KMS-11 (cell line): ENCODE results near the gene UBR4.
A peak's percentile ranks its signal among the peaks of the same experiment; 100 is the strongest.
"Not testable (repeated sequence)": the region's sequence is repeated elsewhere in the genome, so short reads cannot be mapped to it uniquely, and the experiment has no call there.

ENCODE experiments used
- H2AFZ ChIP-seq: fragments of 200-600 bp; sonication (generic); 2 replicates; pipeline ENCODE4 v1.6.1; 2016; ENCODE audit warnings: antibody characterized with exemption, mixed run types, low read depth
- H3K27ac ChIP-seq: fragments of 200-600 bp; sonication (generic); 2 replicates; pipeline ENCODE4 v1.6.1; 2016; ENCODE audit warnings: mild to moderate bottlenecking, mixed run types
- H3K27me3 ChIP-seq: fragments of 200-600 bp; sonication (generic); 2 replicates; pipeline ENCODE4 v1.6.1; 2017; ENCODE audit warnings: mild to moderate bottlenecking, low read depth, mixed run types, moderate library complexity; ENCODE audit not compliant: insufficient read depth
- H3K36me3 ChIP-seq: fragments of 200-600 bp; sonication (generic); 2 replicates; pipeline ENCODE4 v1.6.1; 2017; ENCODE audit warnings: mild to moderate bottlenecking, mixed run types; ENCODE audit not compliant: insufficient read depth
- H3K4me1 ChIP-seq: fragments of 200-600 bp; sonication (generic); 2 replicates; pipeline ENCODE4 v1.6.1; 2016; ENCODE audit warnings: mild to moderate bottlenecking, low read depth, mixed run types; ENCODE audit not compliant: poor library complexity, severe bottlenecking
- H3K4me2 ChIP-seq: fragments of 200-600 bp; sonication (generic); 2 replicates; pipeline ENCODE4 v1.7.0; 2016; ENCODE audit warnings: mild to moderate bottlenecking, mixed run types
- H3K4me3 ChIP-seq: fragments of 200-600 bp; sonication (generic); IDR thresholded peaks from 2 replicates; pipeline ENCODE4 v1.6.1; 2017; ENCODE audit warnings: low read depth, low read length, mixed read lengths; ENCODE audit not compliant: insufficient read depth
- H3K79me2 ChIP-seq: fragments of 200-600 bp; sonication (generic); 2 replicates; pipeline ENCODE4 v1.6.1; 2016; ENCODE audit warnings: low read depth, mixed run types; ENCODE audit not compliant: insufficient read depth
- H3K9ac ChIP-seq: fragments of 200-600 bp; sonication (generic); 2 replicates; pipeline ENCODE4 v1.6.1; 2016; ENCODE audit warnings: mild to moderate bottlenecking, mixed run types
- H4K20me1 ChIP-seq: fragments of 200-600 bp; sonication (generic); 2 replicates; pipeline ENCODE4 v1.6.1; 2016; ENCODE audit warnings: mild to moderate bottlenecking, mixed run types; ENCODE audit not compliant: insufficient read depth
- TF ChIP-seq, protein P1 (sequence below): fragments of 200-600 bp; sonication (generic); conservative IDR thresholded peaks from 2 replicates; pipeline ENCODE4 v1.6.1; 2017; ENCODE audit warnings: low read depth, mild to moderate bottlenecking, antibody characterized with exemption, low read length, moderate library complexity, mixed read lengths

UBR4 gene

GRCh38 chr1:19209990-19210771 lies at the start of gene UBR4:
TSS of gene UBR4 (minus strand) at chr1:19210266. CDS start at chr1:19210248, 18 bp downstream.
- peaks cover 56% of the 10 kb centered on the region for H3K4me1 ChIP-seq

GRCh38 chr1:19258353-19258752 lies 48.3 kb upstream of the UBR4 start:
- Histone ChIP-seq H3K4me2 (no peak overlapping the region), H3K27ac (no peak overlapping the region), H3K4me1 (peaks cover 3% of the 10 kb centered on the region), H3K79me2 (peaks cover 27% of the 10 kb centered on the region), H3K27me3 (no peaks in the 10 kb centered on the region), H3K36me3 (no peaks in the 10 kb centered on the region), H3K4me3 (no peak overlapping the region), H2AFZ (no peak overlapping the region), H4K20me1 (peaks cover 2% of the 10 kb centered on the region; the same call in 1 of the 2 replicates), H3K9ac (no peak overlapping the region)
- TF ChIP-seq, protein P1, sequence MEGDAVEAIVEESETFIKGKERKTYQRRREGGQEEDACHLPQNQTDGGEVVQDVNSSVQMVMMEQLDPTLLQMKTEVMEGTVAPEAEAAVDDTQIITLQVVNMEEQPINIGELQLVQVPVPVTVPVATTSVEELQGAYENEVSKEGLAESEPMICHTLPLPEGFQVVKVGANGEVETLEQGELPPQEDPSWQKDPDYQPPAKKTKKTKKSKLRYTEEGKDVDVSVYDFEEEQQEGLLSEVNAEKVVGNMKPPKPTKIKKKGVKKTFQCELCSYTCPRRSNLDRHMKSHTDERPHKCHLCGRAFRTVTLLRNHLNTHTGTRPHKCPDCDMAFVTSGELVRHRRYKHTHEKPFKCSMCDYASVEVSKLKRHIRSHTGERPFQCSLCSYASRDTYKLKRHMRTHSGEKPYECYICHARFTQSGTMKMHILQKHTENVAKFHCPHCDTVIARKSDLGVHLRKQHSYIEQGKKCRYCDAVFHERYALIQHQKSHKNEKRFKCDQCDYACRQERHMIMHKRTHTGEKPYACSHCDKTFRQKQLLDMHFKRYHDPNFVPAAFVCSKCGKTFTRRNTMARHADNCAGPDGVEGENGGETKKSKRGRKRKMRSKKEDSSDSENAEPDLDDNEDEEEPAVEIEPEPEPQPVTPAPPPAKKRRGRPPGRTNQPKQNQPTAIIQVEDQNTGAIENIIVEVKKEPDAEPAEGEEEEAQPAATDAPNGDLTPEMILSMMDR: no peak

More at GRCh38 chr1:19209990-19210771, at the start of gene UBR4:
- H4K20me1 ChIP-seq: peaks cover 15% of the 10 kb centered on the region
- TF ChIP-seq, protein P1: no peak
- H3K9ac ChIP-seq: peak within 1 kb of the TSS; percentile 86
- H3K27ac ChIP-seq: peak within 1 kb of the TSS; percentile 88
- H3K79me2 ChIP-seq: peaks cover 95% of the 10 kb centered on the region
- peak within 1 kb of the TSS; percentile 93 for H3K4me3 ChIP-seq
- peak within 1 kb of the TSS; percentile 99 for H3K4me2 ChIP-seq
- H3K27me3 ChIP-seq: no peaks in the 10 kb centered on the region
- H2AFZ ChIP-seq: peak within 1 kb of the TSS; percentile 70
- H3K36me3 ChIP-seq: no peaks in the 10 kb centered on the region

DNA sequence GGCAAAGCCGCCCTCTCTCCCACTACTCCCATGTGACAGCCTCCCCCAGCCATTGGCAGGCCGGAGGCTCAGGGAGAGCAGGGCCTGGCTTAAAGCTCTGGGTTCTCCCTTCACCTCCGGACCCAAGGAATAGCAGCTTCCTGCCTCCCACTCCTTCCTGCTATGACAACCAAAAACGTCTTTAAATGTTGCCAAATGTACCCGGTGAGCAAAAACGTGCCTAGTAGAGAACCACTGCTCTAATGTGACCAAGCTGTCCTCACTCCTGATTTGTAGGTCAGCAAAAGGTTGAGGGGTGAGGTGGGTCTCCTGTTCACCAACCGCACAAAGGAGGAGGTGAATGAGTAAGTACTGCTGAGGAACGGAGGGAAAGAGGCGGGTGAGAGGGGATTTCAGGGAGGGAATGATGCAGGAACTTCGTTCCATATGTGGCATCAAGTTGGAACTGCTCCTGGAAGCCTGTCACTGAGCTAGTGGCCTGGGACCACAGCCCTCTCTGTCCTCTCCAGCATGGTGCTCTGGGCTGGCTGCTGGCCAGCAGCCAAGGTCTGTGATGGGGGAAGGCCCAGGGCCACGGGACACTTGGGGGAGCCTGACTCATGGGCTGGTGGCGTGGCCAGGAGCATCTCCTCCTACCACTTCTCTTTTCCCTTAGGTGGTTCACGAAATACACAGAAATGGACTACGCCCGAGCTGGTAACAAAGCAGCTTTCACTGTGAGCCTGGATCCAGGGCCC lies 47.3 kb upstream of the UBR4 start:
- no peak overlapping the region for H3K4me2 ChIP-seq
- TF ChIP-seq, protein P1: no peak
- H2AFZ ChIP-seq: no peak overlapping the region
- no peaks in the 10 kb centered on the region for H3K27me3 ChIP-seq
- H3K79me2 ChIP-seq: peaks cover 37% of the 10 kb centered on the region
- H3K27ac ChIP-seq: no peak overlapping the region
- H3K4me1 ChIP-seq: peaks cover 10% of the 10 kb centered on the region
- no peaks in the 10 kb centered on the region for H3K36me3 ChIP-seq
- no peak overlapping the region for H3K4me3 ChIP-seq
- peaks cover 2% of the 10 kb centered on the region; the same call in 1 of the 2 replicates for H4K20me1 ChIP-seq
- H3K9ac ChIP-seq: no peak overlapping the region

GRCh38 chr1:19256301-19256700 lies 46.2 kb upstream of the UBR4 start:
- peaks cover 48% of the 10 kb centered on the region for H3K79me2 ChIP-seq
- H3K4me3 ChIP-seq, H3K9ac ChIP-seq, H3K27ac ChIP-seq, H3K36me3 ChIP-seq, H4K20me1 ChIP-seq, H3K4me2 ChIP-seq, H3K27me3 ChIP-seq, H2AFZ ChIP-seq: not testable (repeated sequence)
- peaks cover 10% of the 10 kb centered on the region for H3K4me1 ChIP-seq
